HuH-7.5 (cell line): Measurements from ENCODE around the gene ITPKC.

Experiments used
- DNase-seq: peaks from one replicate; pipeline ENCODE4 v3.0.0; 2011; ENCODE audit warnings: low spot score

ITPKC gene

DNA sequence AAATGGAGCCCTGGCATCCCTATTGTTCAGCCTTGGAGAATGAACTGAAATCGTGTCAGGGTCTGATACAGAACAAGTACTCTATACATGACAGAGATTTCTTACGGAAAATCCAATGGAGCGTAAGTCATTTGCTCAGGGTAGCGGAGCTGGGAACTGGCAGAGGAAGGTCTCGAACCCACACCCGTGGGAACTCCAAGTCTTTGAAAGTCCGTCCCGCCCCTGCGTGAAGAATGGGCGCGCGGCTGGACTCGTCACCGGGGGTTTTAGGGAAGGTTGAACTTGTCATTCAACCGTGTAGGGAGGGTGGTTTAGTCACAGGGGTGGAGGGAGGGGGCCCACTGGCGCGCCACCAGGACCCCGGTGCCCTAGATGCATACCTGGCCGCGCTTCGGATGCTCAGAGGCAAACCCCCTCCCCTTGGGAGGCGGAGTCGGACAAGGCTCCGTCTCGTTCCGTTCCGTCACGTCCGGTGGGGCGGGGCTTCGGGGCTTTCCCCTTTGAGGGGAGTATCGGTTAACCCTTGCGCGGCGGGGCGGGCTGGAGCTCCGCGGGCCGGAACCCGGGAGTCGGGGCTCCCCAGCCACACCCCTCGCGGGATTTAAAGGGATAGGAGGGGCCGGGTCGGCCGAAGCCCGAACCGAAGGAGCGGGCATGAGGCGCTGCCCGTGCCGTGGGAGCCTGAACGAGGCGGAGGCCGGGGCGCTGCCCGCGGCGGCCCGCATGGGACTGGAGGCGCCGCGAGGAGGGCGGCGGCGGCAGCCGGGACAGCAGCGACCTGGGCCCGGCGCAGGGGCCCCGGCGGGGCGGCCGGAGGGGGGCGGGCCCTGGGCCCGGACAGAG, at the start of gene ITPKC, which contains the start of gene COQ8B:
ITPKC (plus strand) TSS at position 631 of the 843 bp plus-strand sequence; CDS start at position 655, 24 bp downstream.
COQ8B (minus strand) TSS at position 405 of the 843 bp plus-strand sequence. CDS start 2,254 bp downstream, outside the sequence.
- DNase-seq: peak; percentile 92

DNA sequence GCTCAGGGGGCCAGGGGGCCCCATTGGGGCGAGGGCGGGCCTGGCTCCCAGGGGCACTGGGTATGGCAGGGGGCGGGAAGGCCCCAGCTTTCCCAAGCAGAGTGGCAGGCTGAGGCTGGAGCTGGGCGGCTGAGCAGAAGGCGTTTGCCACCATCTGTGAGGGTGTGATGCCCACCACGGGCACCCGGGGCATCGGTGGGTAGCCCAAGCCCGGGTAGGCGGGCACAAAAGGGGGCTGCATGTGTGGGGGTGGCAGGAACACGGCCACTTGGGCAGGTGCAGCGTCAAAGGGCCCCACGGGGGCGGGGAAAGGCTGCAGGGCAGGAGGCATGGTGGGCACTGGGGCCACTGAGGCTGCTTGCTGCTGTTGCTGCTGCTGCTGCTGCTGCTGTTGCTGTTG, 49.3 kb upstream of the ITPKC start:
- no peak for DNase-seq

DNA sequence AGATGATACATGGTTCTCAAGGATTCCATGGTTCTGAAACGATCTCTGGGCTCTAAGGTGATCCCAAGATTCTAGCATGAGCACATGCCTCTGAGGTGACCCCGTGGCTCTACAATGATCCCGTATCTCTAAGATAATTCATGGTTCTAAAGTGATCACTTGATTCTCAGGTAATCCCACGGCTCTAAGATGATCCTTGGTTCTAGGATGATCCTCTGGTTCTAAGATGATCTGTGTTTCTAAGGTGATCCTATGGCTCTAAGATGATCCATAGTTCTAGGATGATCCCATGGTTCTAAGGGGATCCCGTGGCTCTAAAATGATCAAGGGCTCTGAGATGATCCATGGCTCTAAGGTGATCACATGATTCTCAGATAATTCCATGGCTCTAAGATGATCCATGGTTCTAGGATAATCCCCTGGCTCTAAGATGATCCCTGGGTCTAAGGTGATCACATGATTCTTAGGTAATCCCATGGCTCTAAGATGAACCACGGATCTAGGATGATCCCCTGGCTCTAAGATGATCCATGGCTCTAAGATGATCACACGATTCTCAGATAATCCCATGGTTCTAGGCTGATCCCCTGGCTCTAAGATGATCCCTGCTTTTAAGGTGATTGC, 47.8 kb upstream of the ITPKC start:
- no peak for DNase-seq

DNA sequence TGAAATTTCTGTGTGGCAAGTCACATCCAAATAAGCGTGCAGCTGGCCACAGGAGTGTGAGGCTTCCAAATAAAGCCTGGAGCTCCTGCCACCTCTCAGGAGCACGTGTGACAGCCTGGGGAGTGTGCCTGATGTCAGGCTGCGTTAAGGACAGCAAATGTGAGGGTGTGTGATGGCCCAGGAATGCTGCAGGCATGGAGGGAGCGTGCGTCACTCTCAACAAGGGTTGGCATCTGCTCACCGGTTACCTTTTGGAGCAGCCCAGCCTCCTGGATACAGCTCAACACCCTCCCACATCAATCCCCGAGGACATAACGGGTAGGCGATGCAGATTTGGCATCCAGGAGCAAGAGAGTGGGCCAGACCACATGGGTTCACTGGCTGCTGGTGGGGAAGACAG, 45.5 kb upstream of the ITPKC start:
- DNase-seq: no peak

DNA sequence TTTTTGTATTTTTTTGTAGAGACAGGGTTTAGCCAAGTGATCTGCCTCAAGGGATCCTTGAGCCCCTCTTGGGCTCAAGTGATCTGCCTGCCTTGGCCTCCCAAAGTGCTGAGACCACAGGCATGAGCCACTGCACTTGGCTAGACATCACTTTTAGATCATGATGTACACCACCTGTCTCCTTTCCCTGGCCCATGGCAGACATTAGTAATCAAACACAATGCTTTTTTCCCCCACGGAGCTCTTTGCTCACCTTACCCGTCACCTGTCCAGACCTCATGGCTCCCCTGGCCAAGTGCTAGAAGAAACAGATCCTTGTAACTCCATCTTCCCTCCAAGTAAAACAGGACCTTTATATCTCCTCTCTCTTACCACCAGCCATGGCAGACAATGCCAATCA, 44.9 kb upstream of the ITPKC start:
- DNase-seq: no peak

DNA sequence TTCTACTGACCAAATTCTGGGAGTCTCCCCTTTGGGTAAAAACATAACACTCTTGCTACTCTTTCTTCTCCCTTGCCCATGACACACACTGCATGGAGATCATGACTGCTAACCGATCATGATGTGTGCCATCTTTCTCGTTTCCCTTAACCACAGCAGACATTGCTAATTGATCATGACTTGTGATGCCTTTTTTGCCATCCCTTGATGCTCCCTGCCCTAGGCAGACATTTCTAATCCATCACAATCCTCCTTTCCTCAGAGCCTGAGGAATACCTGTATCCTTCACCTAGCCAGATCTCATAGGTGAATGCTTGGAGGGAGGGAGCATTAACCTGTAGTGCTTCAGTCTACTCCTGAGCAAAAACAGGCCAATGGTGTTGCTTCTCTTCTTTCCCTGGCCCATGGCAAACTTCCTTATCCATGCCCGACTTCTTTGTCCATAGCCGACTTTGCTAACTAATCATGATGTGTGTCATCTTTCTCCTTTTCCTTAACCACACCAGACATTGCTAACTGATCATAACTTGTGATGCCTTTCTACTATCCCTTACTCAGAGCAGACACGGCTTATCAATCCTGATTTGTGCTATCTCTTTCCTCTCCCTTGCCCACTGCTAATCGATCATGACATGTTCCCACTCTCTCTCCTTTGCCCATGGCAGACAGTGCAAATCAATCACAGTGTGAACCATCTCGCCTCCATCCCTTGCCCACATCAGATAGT, 44.2 kb upstream of the ITPKC start:
- no peak for DNase-seq

DNA sequence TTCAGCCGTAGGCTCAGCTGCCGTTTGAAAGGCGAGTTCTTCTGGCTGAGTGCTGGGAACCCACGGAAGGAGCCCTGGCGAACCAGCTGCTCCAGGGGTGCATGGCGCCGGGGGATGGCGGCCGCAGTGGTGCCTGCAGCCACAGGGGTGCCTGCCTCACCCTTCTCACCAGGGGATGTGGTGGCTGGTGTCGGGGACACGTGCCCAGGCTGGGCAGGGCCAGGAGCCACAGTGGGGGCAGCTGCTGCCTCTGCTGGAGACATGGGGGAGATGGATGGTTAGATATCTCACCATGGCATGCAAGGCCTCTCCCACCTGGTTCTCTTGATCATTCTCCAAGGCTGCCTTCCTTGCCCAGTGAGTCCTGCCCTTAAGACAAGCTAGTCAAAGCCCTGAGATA, 43.5 kb upstream of the ITPKC start:
- no peak for DNase-seq

DNA sequence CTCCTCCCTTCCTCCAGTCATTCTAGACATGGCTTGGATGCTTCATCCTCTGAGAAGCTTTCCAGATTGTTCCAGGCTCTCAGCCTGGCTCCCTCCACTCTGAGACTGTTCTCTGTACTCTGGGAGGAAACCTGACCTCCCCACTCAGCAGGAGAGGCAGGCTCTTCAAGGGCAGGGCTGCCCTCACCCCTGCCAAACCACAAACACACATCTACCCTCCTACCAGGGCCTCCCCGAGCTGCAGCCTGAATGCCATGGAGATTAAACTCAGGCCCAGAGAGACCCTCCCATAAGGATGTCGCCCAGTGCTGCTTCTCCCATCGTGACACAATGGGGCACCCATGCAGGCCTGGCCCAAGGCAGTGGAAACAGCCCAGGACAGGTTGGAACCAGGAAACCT, 42.6 kb upstream of the ITPKC start:
- no peak for DNase-seq

DNA sequence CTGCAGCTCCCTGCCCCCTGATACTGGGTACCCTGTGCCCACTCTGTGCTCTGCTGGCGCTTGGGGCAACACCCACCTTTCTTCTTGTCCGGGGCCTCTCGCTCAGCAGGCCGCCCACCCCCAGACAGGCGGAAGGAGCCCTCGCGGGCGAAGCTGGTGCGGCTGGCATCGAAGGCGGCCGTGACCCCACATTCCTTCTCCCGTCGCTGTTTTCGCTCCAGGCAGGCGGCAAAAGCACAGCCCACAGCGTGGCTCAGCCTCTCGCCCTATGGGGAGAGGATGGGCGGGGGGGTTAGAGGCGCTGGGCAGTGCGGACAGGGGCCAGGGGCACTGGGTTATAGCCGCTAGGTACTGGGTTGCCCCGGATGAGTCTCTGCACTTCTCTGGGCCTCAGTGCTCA, 39.8 kb upstream of the ITPKC start:
- no peak for DNase-seq

DNA sequence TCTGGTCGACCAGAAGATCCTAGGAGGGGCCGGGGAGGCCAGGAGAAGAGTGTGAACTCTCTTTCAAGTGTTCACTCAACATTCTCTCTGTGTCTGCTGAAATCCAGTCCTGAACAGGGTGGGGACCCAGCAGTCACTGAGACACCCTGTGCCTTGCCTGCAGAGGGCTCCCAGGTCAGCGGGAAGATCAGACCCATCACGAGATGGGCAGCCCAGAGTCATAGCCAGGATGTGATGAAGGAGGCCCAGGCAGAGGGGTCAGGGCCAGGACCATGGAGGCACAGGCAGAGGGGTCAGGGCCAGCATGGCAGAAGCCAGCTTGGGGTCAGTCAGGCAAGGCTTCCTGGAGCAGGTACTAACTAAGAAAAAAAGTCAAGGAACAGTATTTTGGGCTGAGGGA, 35.9 kb upstream of the ITPKC start:
- DNase-seq: no peak

DNA sequence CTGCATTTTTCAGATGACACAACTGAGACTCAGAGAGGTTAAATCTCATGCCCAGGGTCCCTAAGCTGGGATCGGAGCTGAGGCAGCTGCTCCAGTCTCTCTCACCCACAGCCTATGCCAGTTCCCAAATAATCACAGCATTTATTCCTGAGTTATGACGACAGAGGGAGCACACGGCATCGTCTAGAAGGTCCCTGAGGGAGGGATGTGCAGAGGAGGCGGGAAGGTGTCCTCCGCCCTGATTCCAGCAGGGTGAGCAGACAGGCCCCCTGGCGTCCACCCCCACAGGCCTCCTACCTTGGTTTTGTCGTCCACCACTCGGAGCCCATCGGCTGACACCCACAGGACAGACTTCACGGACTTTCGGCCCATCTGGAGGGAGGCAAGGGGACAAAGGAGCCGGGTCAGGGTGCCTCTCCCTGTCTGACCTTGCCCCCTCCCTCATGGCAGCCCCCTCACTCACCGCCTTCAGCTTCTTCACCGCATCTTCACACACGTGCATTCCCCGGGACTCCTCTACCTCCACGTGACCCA, 34.4 kb upstream of the ITPKC start:
- no peak for DNase-seq

DNA sequence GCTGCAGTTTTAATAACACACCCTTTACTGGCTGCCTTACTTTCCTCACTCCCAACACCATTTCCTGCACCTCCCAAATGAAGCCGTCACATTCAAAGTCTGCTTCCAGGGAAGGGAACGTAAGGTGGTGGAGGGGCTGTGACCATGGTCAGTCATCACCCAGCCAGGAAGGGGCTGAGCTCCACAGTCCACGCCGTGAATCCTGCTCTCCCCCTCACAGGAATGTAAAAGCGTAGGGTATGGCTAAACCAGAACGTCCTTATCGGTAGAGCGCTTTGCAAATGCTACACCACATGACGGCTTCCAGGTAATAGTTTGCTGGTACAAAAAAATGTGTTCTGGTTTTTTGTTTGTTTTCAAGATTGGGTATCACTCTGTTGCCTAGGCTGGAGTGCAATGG, 33.5 kb upstream of the ITPKC start:
- DNase-seq: no peak

DNA sequence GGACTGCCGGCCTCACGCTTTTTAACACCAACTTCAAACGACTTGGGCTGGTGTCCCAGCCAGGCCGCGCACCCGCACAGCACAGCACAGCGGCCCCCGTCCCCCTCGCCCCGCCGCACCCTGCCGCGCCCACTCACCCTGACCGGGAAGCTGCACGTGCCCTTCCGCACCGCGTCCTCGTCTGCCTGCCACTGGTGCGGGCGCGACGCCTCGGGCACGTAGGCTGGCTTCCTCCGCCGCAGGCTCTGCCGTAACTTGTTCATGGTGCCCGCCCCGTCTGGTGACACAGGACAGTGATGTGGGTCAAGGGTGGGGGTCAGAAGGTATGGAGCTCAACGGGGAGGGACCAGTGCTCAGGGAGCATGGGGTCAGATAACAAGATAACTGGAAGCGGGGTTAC, 32.6 kb upstream of the ITPKC start:
- no peak for DNase-seq

DNA sequence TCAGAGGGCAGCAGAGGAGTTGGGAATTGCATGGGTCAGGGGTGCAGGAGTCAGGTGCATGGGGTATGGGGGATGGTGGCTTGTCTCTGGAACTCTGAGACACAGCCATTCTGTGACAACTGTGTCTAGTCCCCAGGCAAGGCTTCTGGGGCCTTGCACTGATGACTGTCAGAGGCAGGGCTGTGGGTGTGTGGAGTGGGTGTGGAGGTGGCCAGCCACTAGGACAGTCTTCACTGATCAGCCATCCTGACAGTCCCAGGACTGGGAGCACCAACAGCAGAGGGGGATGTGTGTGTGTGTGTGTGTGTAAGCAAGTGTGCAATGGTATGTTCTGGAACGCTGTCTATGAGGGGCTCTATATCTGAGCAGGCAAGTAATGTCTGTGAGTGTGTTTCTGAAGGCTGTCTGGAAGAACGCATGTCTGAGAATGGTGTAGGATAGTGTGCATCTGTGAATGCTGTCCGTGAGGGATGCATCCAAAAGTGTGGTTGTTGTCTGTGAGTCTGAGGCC, 31.8 kb upstream of the ITPKC start:
- no peak for DNase-seq

DNA sequence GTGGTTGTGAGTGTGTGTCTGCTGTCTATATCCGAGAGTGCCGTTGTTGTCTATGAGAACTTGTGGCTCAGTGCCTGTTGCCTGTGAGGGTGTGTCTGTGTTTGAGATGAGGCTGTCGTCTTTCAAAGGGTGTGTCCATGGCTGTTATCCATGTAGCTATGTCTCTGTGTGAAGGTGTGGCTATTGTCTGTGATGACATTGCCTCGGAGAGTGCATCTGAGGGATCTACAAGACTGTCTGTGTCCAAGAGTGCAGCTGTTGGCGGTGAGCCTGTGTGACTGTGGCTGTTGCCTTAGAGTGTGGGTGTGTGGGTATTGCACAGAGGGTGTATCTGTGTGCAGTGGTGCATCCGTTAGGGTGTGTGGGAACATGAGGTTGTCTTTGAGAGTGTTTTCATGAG, 31.3 kb upstream of the ITPKC start:
- no peak for DNase-seq

DNA sequence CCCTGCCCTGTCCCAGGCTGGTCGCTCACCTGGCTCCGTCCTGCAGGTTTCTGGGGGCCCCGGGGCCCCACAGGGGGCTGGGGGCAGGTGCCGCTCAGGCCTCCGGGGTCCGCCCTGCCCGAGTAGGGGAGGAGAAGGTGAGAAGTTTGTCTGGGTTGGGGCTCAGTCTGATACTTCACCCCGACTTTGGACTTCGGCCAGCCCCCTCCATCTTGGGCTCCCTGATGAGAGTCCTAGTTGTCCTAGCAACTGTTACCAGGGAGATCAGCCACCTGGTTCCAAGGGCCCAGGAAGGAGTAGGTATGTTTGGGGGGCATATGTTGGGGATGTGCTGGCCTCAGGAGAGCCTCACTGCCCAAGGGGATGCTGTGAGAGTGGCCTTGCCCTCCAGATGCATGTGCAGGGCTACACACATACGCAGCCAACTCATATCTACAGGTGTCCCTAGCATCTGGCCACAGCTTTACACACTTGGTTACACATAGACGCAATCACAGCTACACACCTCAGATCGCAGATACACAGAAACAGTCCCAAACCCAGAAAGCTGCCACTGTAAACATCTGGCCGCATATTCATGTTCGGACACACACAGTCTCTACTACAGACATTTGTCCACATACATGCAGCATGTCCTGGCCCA, 29.9 kb upstream of the ITPKC start:
- DNase-seq: no peak

DNA sequence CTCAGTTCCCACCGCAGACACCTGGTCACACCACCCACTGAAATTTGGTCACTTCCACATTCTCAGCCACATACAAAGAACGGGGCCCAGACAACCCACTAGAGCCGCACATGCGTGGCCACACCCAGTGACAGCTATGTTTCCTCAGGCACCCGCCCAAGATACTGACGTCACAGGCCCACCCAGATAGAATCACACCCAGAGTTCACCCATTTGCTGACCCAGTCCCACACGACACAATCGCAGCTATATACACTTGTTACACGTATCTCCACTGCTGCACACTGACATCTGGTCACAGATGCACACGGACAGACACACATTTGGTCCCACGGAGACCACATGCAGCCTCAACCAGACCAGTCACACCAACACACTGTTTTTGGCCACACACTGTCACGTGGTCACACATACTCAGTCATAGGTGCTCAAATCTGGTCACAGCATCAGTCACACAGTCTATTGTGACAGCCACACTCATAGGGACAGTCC, 29.3 kb upstream of the ITPKC start:
- no peak for DNase-seq

DNA sequence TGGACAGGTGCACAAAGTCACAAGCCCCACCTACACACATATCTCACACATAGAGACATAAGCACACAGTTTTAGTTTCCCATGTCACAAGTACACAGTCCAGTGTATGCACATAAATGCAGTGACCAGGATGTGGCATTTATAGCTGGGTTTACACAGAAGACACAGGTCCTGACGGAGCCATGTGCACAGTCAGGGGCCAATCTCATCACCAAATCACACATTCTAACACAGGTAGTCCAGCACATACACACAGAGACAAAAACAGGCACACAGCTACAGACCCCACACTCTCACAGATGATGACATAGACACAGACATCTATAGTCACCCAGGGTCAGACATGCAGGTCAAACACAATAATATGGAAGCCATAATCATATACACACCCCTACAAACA, 28.6 kb upstream of the ITPKC start:
- no peak for DNase-seq

DNA sequence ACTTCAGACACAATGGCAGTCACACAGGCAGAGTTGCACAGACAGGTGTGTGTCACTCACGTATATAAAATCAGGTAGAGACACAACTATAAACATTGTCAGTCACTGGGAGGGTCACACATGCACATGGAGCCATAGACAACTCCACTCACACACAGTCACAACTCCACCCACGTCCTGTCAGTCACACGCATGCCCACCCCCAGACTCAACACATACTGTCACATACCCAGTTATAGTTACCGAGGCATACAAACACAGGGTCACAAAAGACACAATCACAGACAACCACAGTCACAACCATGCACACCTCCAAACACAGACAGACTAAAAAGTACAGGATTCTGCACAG, 27.9 kb upstream of the ITPKC start:
- no peak for DNase-seq

DNA sequence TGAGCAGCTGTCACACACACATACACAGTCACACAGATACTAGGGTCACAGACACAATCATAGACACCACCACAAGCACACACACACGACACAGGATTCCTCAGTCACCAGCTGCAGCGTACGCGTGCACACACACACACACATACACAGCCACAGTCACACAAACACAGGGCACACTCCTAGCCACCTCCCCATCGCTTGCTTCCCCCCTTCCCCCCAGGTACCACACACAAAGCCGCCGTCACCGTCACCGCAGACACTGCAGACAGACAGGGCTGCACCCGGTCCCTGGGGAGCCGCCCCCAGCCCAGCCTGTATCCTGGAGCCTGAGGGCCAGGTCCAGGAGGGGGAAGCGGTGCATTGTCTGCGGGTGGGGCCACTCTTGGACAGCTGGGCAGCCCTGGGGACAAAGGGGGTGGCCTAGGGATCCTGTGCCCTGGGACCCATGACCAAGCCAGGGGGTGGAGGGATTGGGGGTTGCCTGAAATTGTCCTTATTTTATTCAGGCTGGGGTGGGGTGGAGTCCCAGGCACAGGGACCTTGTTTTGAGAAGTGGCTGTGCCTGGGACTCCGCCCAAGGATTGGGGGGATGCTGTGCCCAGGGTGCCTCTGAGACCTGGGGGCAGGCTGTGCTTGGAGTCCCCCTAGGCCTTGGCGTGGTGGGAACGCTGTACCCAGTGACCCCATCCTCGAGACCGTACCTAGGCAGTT, 27.4 kb upstream of the ITPKC start:
- DNase-seq: no peak

DNA sequence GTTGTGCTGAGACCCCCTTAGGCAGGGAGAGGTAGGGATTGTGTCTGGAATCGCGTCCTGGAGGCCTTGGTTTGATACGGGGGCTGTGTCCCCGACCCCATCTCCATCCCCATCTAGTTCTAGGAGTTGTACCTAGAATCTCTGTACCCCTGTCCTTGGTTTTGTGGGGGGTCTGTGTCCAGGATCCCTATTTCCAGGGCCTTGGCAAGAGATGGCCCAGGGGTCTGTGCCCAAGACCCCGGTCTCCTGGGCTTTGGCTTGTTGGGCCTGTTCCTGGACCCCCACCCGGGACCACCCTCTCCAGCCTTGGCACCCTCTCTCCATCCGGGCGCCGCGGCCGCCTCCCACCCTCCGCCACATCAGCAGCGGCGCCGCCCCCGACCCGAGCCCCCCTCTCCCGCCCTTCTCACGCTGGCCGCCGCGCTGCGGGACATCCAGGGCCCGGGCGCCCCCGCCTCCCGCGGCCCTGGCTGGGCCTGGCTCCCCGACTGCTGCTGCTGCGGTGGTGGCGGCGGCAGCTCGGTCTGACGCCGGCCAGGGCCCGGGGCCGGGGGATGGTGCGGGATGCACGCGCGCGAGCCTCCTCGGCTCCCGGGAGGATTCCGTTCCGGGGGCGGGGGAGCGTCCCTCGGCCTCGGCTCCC, 26.7 kb upstream of the ITPKC start, which contains the start of gene NUMBL:
NUMBL (minus strand) TSS at position 602 of the 643 bp plus-strand sequence; CDS start at position 434, 168 bp downstream.
- DNase-seq: no peak
